Muscle of leg (tissue), 11 donors: Measurements from ENCODE around the gene MTFP1. TPM values are rescaled to one million over a fixed set of nuclear protein-coding genes. Genes with fewer than 3 reads are reported as not detected.
A peak's percentile ranks its signal among the peaks of the same experiment; 100 is the strongest.

ENCODE experiments used
- DNase-seq: peaks from one replicate; pipeline ENCODE4 v3.0.0; 2013
- H3K27ac ChIP-seq: one replicate; pipeline ENCODE4 v1.5.1; 2013; ENCODE audit warnings: mild to moderate bottlenecking, low read length, control low read depth
- H3K27me3 ChIP-seq: one replicate; pipeline ENCODE4 v1.6.1; 2013; ENCODE audit warnings: low read length; ENCODE audit not compliant: control insufficient read depth, insufficient read depth
- H3K36me3 ChIP-seq: one replicate; pipeline ENCODE4 v1.6.1; 2013; ENCODE audit warnings: low read length; ENCODE audit not compliant: control insufficient read depth, insufficient read depth
- H3K4me1 ChIP-seq: one replicate; pipeline ENCODE4 v1.6.1; 2013; ENCODE audit warnings: low read length; ENCODE audit not compliant: control insufficient read depth, insufficient read depth
- H3K4me3 ChIP-seq: one replicate; pipeline ENCODE4 v1.5.1; 2013; ENCODE audit warnings: low read length, control low read depth
- H3K9me3 ChIP-seq: replicated peaks from 2 replicates; pipeline ENCODE4 v1.6.1; 2013; ENCODE audit warnings: low read depth, low read length; ENCODE audit not compliant: control insufficient read depth
- WGBS: methylation state at CpG from one replicate; pipeline ENCODE4 v1.1.5; 2013; ENCODE audit warnings: missing lambda C conversion rate; ENCODE audit not compliant: insufficient coverage; 5-methylcytosine and 5-hydroxymethylcytosine counted together
- polyA plus RNA-seq, 8 donors: library from polyadenylated mRNA; unstranded; fragments of 120-200 nt; gene quantifications; one replicate each; pipeline versions ENCODE4 v1.2.1 to v1.2.3, GENCODE V29; 2013; ENCODE audit warnings: inconsistent platforms in 1 of 8, low replicate concordance in 1 of 8; ENCODE audit not compliant: insufficient read length in 8 of 8, insufficient read depth in 1 of 8
- total RNA-seq: library from RNA; stranded (reverse); fragments of 120-200 nt; gene quantifications from one replicate; pipeline ENCODE4 v1.2.4, GENCODE V29; 2013

The MTFP1 gene
- total and polyA plus RNA-seq, 9 donors, result 7.1 to 10.4 (median 8.2) TPM

DNA sequence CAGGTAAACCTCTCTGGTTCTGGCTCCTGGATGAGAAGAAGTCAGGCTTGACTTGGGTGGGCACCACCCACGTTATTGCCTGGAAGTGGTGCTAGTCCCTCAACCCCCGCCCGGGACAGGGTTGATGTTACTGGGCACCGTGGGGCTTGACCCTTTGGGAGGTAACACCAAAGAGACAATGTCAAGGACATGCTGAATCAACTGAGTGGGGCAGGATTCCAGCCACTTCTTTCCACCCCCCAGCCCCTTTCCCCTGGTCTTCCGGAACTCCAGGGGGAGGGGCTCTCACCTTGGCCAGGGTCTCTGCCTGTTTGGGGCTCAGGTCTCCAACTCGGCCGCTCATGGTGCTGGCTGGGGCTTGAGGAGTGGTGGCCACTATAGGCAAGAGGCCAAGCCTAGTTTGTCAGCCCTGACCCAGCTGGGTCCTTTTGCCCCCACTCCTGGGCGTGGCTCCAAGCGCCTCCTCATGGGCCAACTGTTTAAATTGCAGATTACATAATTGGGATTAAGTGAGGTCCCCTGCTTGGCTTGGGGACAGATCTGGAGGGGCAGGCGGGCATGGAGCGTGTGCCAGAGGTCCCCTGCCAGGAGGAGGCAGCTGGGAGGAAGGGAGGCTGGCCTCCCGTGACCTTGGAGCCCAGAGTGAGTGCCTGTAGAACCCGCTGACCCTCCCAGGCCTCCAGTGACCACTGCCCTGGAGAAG is 46.2 kb downstream of the MTFP1 start, which contains the start of gene SEC14L3:
Gene SEC14L3 (minus strand): TSS at position 402 of the 703 bp plus-strand sequence. CDS start 59 bp downstream, at position 343.
- WGBS, result 51% methylated on average over 9 of the region's 13 CpGs
- peak; percentile 20 for DNase-seq
- no peaks in the 10 kb centered on the region for H3K36me3 ChIP-seq
- H3K4me1 ChIP-seq, result peaks cover 6% of the 10 kb centered on the region
- no peak within 1 kb of the TSS for H3K4me3 ChIP-seq
- peaks cover 5% of the 10 kb centered on the region for H3K27me3 ChIP-seq
- H3K9me3 ChIP-seq, result no peaks in the 10 kb centered on the region
- no peak within 1 kb of the TSS for H3K27ac ChIP-seq

DNA sequence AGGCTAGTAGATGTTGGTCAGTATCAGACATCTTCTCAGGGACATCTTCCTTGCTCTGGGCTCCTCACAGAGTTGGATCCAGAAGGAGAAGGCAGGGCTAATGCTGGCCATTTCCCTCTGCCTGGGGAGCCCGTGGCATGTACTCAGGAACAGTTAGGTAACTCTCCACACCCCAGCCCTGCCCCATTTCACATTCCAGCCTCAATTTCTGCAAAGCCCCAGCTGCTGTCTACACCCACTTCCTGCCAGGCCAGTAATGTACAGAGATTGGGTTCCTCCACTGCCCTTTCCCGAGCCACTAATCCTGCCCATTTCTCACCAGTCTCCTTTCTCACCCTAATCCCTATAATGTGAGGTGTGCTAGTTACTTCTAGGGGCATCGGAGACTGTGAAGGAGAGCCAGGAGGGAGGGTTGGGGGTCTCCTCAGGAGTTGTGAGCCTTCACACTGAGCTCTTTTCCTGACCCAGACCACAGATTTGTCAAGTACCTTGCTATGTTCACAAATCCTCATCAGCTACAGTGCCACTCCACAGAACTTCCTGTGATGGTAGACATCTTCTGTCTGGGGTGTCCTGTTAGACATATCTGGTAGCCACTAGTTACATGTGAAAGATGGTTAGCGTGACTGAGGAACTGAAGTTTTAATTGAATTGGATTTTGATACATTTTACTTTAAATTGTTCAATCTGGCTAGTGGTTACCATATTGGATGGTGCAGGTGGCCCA is 47.6 kb downstream of the MTFP1 start:
- no peak overlapping the region for H3K27ac ChIP-seq
- H3K27me3 ChIP-seq, result peaks cover 5% of the 10 kb centered on the region
- WGBS, result no CpG with 5 or more reads among the region's 4 CpGs
- no peak overlapping the region for H3K4me3 ChIP-seq
- no peak for DNase-seq
- peaks cover 6% of the 10 kb centered on the region for H3K4me1 ChIP-seq
- H3K36me3 ChIP-seq, result no peaks in the 10 kb centered on the region
- no peaks in the 10 kb centered on the region for H3K9me3 ChIP-seq

DNA sequence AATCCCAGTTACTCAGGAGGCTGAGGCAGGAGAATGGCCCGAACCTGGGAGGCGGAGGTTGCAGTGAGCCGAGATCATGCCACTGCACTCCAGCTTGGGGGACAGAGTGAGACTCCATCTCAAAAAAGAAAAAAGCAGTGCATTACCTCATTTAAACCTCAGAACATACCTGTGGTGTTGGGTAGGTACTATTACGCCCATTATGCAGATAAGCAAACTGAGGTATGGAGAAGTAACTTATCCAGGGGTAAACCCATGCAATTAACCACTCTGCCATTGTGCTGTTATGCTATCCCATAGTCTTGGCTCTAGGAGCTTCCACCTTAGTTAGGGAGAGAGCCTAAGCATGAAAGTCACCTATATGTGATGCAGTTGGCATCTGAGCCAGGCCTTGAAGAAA is 48.6 kb downstream of the MTFP1 start:
- peaks cover 8% of the 10 kb centered on the region for H3K27me3 ChIP-seq
- no peak overlapping the region for H3K4me3 ChIP-seq
- no peak for DNase-seq
- H3K36me3 ChIP-seq, result no peaks in the 10 kb centered on the region
- 80% methylated on average over 1 of the region's 4 CpGs for WGBS
- H3K9me3 ChIP-seq, result no peaks in the 10 kb centered on the region
- no peak overlapping the region for H3K27ac ChIP-seq
- peaks cover 6% of the 10 kb centered on the region for H3K4me1 ChIP-seq

DNA sequence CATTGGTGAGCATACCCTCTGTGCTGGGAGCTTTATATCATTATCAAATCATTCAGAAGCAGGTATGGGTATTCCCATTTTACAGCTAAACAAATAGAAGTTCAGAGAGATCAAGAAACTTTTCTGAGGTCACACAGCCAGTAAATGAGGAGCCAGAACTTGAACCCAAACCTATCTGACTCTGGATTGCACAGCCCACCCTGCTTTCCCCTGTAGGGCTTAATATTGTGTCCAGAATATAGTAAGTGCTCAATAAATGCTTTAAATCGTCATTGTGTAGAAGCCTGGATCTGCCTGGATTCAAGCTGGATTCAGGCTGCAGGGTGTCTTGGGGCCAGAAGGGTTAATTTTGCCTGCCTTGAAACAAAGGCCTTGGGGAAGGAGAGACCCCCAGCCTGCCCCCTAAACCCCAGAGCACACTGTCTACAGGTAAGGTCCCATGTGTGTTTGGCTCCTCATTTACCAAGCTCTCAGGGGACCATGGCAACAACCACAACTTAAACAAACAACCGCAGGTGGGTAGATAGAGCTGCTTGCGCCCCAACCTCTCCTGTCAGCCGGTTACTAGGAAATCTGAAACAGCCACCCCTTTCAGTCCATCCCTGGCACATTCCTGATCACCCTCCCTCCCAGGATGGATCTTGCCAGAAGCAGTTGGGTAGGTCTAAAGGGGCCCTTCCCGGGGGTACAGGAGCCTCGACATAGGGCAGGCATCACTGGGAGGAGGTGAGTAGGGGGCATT is 49.3 kb downstream of the MTFP1 start:
- H3K4me3 ChIP-seq, result no peak overlapping the region
- no peak for DNase-seq
- peaks cover 8% of the 10 kb centered on the region for H3K27me3 ChIP-seq
- no peak overlapping the region for H3K27ac ChIP-seq
- H3K4me1 ChIP-seq, result peaks cover 6% of the 10 kb centered on the region
- 14% methylated on average over 1 of the region's 6 CpGs for WGBS
- H3K9me3 ChIP-seq, result no peaks in the 10 kb centered on the region
- H3K36me3 ChIP-seq, result no peaks in the 10 kb centered on the region

Other genes starting within 250 kb of the MTFP1 start
- 0.75 TPM for gene LIF, start 179.0 kb upstream of the MTFP1 start, total RNA-seq
- gene LIF, start 179.0 kb upstream of the MTFP1 start, polyA plus RNA-seq, result 1 to 10 TPM in 3 of 8 donors, under 1 TPM in 5; 0.57 to 1.4 (median 0.88) TPM
- 0.22 TPM for gene OSM, start 158.9 kb upstream of the MTFP1 start, total RNA-seq
- 1 to 10 TPM in 1 of 8 donors, under 1 TPM in 6, not detected in 1; 0.09 to 1.5 (median 0.34) TPM for gene OSM, start 158.9 kb upstream of the MTFP1 start, polyA plus RNA-seq
- 5.7 TPM for gene CASTOR1, start 136.3 kb upstream of the MTFP1 start, total RNA-seq
- 1 to 10 TPM; 3.5 to 7.1 (median 4.7) TPM for gene CASTOR1, start 136.3 kb upstream of the MTFP1 start, polyA plus RNA-seq
- 7.4 TPM for gene TBC1D10A, start 98.8 kb upstream of the MTFP1 start, total RNA-seq
- gene TBC1D10A, start 98.8 kb upstream of the MTFP1 start, polyA plus RNA-seq, result 10 to 100 TPM in 1 of 8 donors, 1 to 10 TPM in 7; 6.2 to 11.3 (median 8.5) TPM
- 23.8 TPM for gene SF3A1, start 68.9 kb upstream of the MTFP1 start, total RNA-seq
- 100 to 1,000 TPM in 1 of 8 donors, 10 to 100 TPM in 7; 57.6 to 110 (median 81.2) TPM for gene SF3A1, start 68.9 kb upstream of the MTFP1 start, polyA plus RNA-seq
- 0.89 TPM for gene CCDC157, start 68.8 kb upstream of the MTFP1 start, total RNA-seq
- gene CCDC157, start 68.8 kb upstream of the MTFP1 start, polyA plus RNA-seq, result 1 to 10 TPM in 7 of 8 donors, under 1 TPM in 1; 0.89 to 2.0 (median 1.3) TPM
- 11.9 TPM for gene RNF215, start 38.4 kb upstream of the MTFP1 start, total RNA-seq
- 10 to 100 TPM; 11.2 to 15.4 (median 14.1) TPM for gene RNF215, start 38.4 kb upstream of the MTFP1 start, polyA plus RNA-seq
- gene SEC14L2, start 28.8 kb upstream of the MTFP1 start, total RNA-seq, result 2.5 TPM
- 1 to 10 TPM; 1.5 to 3.8 (median 2.1) TPM for gene SEC14L2, start 28.8 kb upstream of the MTFP1 start, polyA plus RNA-seq
- gene SEC14L3, start 46.2 kb downstream of the MTFP1 start, total RNA-seq, result not detected
- gene SEC14L3, start 46.2 kb downstream of the MTFP1 start, polyA plus RNA-seq, result under 1 TPM in 2 of 8 donors, not detected in 6; 0.05 to 0.06 TPM
- gene SEC14L4, start 79.9 kb downstream of the MTFP1 start, total RNA-seq, result not detected
- gene SEC14L4, start 79.9 kb downstream of the MTFP1 start, polyA plus RNA-seq, result under 1 TPM in 6 of 8 donors, not detected in 2; 0.04 to 0.23 (median 0.20) TPM
- gene SEC14L6, start 121.0 kb downstream of the MTFP1 start, total RNA-seq, result 0.35 TPM
- under 1 TPM; 0.13 to 0.62 (median 0.21) TPM for gene SEC14L6, start 121.0 kb downstream of the MTFP1 start, polyA plus RNA-seq
- gene GAL3ST1, start 148.9 kb downstream of the MTFP1 start, total RNA-seq, result 3.0 TPM
- 10 to 100 TPM in 1 of 8 donors, 1 to 10 TPM in 7; 4.1 to 10.0 (median 5.2) TPM for gene GAL3ST1, start 148.9 kb downstream of the MTFP1 start, polyA plus RNA-seq
- gene PES1, start 166.1 kb downstream of the MTFP1 start, total RNA-seq, result 45.6 TPM
- 10 to 100 TPM; 44.8 to 63.2 (median 52.5) TPM for gene PES1, start 166.1 kb downstream of the MTFP1 start, polyA plus RNA-seq
- gene TCN2, start 181.4 kb downstream of the MTFP1 start, total RNA-seq, result 7.4 TPM
- 10 to 100 TPM in 4 of 8 donors, 1 to 10 TPM in 4; 6.0 to 13.2 (median 10.7) TPM for gene TCN2, start 181.4 kb downstream of the MTFP1 start, polyA plus RNA-seq
- gene SLC35E4, start 210.0 kb downstream of the MTFP1 start, total RNA-seq, result 3.9 TPM
- gene SLC35E4, start 210.0 kb downstream of the MTFP1 start, polyA plus RNA-seq, result 1 to 10 TPM; 1.8 to 3.4 (median 2.4) TPM
- gene DUSP18, start 242.1 kb downstream of the MTFP1 start, total RNA-seq, result 2.4 TPM
- gene DUSP18, start 242.1 kb downstream of the MTFP1 start, polyA plus RNA-seq, result 1 to 10 TPM; 2.1 to 4.7 (median 3.3) TPM